GM21723 (cell line): ENCODE measurements around the gene APOM.

Experiments used
- ATAC-seq: cut with Tn5 transposase; IDR thresholded peaks from one replicate; pipeline ENCODE4 v1.9.1; 2021; ENCODE audit warnings: mild to moderate bottlenecking, moderate library complexity; ENCODE audit not compliant: unreplicated experiment

The APOM gene

DNA sequence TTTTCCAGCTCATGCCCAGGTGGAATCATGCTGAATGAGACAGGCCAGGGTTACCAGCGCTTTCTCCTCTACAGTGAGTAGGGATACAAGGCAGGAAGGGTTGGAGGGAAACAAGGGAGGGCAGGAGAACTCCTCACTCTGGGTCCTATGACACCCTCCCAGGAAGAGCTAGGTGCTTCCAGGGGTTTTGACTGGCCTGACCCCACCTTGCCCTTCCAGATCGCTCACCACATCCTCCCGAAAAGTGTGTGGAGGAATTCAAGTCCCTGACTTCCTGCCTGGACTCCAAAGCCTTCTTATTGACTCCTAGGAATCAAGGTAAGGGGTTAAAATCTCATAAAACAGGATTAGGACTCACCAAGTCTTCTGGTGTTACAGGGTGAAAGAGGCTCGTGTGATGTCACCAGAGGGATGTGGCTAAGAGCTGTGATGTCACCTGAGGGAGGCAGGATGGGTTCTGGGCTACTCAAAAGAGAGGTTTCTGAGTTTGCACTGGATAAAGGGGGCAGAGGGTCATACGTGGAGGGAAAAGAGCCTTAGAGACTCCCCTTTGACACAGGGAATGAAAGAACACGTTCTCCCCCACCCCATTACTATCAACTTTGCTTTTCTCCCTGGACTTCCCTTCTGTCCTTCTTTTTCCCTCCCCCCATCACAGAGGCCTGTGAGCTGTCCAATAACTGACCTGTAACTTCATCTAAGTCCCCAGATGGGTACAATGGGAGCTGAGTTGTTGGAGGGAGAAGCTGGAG, 1.9 kb downstream of the APOM start:
- ATAC-seq, result no peak

DNA sequence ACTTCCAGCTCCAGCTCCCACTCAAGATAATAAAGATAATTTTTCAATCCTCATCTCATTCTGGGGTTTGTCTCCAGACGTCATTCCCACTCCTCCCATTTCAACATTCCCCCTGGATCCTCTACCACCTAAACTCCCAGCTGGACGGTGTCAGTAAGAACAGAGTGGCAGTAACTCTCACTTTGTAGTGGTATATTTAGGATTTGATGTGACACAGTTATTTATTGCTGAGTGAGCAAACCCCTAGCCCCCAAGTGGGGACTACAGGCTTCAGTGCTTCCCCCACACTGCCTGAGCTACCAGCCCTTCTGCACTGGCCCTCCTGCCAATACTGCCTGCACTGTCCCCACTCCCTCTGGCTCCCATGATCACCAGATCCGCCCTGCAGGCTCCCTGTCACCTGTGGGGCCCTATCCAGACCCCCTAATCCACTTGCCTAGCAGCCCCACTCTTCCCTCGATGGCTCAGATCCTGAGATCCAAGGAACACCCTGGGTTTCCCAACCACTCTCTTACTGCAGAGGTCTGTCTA, 2.5 kb downstream of the APOM start:
- ATAC-seq, result no peak

DNA sequence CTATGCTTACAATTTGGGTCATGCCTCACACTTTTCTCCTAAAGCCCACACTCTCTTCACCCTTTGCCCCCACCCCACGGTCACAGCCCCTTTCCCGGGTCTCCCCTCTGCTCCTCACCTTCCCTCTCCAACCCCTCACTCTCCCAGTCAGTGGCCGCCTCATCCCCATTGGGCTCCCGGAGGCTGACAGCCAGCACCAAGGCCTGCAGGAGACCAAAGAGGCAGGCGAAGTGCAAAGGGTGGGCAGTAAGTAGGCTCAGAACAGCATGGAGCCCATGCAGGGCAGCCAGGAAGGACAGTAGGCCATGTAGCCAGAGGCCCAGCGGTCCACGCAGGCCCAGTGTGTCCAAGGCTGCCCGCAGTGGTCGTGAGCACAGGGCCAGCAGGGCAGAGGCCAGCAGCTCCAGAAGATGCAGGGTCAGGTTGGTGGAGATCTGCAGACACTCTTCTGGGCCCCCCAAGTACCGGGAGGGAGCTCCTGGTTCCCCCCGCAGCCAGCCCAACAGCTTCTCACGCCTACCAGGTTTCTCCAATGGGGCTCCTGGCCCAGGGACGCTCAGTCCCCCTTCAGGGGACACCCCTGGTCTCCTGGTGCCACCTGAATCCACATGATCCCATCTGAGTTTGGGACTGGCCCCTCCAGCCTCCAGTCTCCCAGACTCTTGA, 3.4 kb downstream of the APOM start:
- no peak for ATAC-seq

DNA sequence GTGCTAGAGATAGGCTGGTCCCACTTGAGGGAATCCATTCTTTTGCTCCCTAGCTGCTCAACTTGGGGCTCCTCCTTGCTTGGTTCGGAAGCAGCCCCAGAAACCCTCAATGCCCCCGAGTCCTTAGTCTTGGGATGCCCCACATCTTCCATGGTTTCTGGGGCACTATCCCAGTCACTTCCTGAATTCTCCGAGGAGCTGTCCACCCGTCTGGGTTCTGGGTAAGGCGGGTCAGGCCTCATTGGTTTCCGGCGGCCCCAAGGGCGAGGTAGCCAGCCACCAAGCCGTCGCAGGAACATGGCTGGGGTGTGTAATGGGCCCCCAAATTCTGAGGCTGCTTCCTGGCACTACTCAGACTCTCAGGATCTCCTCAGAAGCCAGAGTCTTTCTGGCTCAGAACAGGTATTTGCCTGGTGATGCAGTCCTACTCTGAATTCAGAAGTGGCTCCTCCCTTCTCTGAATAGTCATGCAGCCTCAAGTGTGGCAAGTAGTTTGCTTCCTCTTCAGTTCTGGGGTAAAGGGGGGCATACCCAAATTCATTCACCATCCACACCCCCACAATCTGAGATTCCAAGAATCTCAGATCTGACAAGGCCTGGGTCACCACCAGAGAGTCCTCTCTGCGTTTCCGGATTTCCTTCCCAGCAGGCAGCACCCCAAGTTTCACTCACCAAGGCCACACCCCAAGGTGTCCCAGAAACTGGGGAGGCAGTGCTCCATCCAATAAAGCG, 4.1 kb downstream of the APOM start:
- no peak for ATAC-seq

DNA sequence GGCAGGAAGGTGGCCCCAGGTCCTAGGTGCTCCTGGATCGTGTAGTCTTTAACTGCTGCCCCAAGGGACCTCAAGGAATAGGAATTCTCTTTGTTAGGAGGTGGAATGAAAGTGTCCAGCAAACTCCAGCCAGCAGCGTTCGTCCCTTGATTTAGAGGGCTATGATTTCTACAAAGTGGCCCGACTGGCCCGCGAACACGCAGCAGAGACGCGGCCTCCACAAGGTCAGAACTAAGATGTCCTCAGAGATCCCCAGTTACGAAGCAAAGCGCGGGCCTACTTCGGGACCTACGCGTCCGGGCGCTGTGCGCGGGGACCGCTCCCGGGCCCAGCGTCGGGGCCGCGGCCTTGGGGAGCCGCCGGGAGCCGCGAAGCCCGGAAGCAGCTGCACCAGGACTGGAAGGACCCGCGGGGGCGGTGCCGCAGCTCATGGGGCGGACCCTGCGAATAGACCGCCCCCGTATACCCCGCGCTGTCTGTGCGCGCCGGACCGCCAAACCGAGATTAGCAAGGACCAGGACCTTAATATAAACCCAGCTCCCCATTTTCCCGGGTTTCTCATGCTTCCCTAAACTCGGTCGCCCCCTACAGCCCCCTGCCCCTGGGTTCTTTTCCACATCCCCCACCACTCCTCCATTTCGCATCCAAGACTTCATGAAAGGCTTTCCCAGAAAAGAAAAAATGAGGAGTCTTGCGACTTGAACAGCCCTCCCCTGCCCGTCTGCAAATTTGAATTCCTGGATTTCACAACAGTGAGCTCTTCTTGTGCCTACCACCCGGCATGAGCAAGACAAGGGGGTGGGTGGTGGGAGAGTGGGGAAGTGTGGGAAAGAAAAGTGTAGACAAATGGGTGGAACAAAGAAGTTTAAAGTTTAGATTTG, 4.9 kb downstream of the APOM start, which contains the start of gene C6orf47:
Gene C6orf47, minus strand, starts transcription at position 398 of the 881 bp plus-strand sequence. CDS start 831 bp downstream, outside the sequence.
- peak; percentile 50 for ATAC-seq

DNA sequence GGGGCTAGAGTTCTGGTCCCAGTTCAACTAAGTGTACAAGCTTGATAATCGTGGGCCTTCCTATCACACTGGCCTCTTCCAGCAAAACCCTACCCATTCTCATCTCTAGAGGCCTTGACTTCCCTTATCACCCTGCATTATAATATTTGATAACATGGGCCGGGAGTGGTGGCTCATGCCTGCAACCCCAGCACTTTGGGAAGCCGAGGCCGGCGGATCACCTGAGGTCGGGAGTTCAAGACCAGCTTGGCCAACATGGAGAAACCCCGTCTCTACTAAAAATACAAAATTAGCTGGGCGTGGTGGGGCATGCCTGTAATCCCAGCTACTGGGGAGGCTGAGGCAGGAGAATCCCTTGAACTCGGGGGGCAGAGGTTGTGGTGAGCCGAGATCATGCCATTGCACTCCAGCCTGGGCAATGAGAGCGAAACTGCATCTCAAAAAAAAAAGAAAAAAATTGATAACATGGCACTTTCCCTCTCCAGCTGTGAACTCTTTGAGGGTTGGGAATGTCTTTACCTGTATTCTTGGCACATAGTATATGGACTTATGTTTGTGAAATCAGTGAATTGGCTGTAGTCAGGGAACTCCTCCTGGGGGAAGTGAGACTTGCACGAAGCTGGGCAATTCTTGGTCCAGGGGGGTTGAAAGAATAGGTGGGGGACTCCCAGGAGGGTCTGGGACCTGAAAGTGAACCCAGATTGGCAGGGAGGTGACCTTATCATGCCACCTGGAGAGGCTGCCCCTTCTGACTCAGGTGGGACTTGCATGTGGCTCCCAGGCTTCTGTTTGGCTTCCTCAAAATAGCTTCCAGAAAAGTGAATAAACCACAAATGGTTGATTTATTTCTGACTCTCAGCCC, 5.8 kb downstream of the APOM start:
- ATAC-seq, result no peak

DNA sequence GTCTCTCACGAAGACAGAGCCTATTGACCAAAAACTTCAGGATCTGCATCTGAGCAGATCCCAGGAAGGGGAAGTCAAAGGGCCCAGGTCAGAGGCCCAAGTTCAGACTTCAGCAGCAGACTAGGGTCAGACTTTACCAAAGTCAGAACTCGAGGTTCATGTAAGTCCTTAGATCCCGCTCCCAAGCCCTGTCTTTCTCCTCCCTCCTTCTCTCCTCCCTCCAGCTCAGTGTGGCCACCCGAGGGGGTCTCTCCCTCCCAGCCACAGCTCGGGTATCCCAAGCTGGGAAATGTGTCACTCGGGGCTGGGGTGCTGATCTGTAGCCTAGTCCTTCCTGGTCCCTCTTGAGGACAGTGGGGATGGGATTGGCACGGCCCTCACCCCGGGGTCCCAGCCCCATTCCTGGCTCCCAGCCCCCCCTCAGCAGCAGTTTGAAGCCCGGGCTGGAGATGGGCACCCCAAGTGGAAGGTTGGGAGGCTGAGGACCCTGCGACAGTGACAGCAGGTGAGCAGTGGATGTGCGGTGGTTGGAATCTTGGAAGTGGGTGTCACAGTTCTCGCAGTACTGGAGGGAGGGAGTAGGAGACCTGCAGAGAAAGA, 6.5 kb downstream of the APOM start:
- no peak for ATAC-seq

DNA sequence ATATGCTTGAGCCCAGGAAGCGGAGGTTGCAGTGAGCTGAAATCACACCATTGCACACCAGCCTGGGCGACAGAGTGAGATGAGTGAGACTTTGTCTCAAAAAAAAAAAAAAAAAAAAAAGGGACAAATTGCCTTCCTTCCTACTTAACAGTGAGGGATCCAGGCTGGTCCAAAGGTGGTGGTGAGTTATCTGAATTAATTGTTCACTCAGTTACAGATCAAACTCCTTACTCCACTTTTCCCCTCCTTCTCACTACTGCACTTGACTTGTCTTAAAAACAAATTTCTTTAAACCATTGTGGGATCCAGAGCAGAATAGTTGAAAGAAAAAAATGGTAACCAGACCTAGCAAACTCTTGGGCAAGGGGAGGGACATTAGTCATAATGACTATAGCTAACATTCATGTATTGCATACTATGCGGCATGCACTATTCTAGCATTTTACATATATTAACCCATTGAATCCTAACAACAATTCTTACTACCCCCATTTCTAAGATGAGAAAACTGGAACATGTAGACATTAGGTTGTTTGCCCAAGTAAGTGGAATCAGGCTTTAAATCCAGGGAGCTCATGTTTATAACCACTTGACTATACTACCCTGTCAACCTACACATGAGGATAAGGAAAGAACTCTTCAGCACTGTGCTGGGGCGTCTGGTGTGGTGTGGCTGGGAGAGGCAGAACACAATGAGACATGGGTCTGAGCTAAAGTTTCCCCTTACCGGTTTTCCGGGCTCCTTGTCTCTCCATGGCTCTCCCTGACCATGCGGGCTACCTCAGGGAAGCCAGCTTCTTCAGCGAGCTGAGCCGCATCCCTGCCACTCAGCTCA, 7.6 kb downstream of the APOM start:
- ATAC-seq, result no peak

DNA sequence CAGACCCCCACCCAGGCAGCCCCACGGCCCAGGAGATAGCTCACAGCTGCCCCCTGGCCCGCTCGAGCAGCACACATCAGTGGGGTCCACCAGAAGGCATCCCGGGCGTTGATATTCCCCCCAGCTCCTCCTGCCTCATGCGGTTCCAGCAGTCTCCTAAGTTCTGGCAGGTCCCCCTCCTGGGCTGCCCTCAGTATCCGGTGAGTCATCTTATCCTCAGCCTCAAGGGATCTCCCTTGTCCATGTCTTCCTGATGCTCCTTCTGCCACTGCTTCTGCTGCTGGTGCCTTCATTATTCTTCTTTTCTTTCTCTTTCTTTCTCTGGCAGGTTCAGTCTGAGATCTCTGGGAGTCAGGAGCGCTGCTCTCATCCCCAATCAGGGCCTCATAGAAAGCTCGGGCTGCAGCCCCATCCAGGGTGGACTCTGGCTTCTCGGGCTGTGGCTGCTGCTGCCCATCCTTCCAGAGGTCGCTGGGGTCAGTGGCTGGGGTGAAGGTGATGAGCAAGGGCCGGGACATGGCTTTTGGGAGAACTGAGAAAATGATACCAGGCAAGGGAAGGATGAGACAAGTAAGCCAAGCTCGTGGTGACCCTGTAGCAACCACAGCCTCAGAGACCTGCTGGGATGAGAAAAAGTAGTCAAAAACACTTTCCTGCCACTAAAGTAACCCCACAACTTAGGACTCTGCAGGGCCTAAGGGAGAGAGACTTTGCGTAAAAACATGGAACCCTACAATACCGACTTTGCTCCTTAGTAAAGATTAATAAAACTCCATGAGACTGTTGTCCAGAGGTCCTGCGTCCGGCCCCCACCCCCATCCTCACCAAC, 8.5 kb downstream of the APOM start:
- no peak for ATAC-seq

DNA sequence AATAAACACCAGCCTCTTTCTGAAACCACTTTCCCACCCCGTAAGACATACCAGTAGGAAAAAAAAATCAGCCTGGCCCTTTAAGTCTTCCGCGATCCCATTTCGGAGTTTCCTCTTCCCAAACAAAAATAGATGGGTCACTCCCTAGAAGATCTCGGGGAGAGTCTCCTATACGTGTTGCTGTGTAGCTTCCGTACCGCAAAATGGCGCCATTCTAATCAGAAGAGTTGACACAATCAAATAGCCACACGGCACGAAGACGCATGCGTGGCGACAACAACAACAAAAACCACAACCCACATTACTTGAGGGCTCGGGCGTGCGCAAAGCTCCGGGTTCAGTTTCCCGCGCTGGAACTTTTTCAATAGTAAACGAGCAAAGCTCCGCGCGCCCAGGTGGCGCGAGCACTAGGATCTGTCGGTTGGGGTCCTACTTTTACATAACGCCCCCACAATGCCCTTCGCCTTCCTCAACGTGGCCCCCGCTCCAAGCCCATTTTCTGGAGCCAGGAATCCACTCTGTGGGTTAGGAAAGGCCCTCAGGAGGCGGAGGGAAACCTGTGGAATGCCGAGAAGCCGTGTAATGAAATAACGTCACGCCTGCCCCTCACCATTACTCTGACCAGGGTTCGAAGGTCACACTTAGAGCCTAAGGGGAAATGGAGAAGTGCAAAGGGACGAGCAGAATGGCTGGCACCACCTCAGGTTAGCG, 9.3 kb downstream of the APOM start, which contains the start of gene GPANK1:
Gene GPANK1, minus strand, starts transcription at position 208 of the 711 bp plus-strand sequence. CDS start 519 bp downstream, outside the sequence.
- peak; percentile 39 for ATAC-seq

DNA sequence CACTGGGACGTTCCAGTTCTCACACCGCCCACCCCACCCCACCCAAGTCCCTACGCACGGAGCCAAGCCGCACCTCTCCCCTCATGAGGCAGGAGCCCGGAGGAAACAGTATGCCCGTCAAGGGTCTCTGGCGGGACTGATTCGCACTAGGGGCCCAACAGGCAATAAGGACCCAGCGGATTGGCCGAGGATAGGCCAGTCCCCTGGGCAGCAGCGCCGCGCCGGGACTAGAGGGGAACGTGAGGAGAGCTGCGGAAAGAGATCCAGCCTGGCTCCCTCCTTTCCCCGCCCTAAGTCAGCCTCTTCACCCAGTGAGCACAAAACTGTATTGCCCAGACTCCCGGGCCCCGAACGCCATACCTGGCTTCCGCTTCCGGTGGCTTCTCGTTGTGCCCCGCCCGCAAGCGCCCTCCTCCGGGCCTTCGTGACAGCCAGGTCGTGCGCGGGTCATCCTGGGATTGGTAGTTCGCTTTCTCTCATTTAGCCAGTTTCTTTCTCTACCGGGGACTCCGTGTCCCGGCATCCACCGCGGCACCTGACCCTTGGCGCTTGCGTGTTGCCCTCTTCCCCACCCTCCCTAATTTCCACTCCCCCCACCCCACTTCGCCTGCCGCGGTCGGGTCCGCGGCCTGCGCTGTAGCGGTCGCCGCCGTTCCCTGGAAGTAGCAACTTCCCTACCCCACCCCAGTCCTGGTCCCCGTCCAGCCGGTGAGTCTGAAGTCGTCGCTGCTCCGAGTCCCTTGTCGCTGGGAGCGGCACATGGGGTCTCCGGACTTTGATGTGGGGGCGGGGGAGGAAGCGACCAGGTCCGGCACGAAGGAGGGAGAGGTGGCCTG, 10.0 kb downstream of the APOM start, which contains the start of gene CSNK2B:
Gene CSNK2B, plus strand, starts transcription at position 580 of the 836 bp plus-strand sequence. CDS start 752 bp downstream, outside the sequence.
- ATAC-seq, result peak; percentile 76

DNA sequence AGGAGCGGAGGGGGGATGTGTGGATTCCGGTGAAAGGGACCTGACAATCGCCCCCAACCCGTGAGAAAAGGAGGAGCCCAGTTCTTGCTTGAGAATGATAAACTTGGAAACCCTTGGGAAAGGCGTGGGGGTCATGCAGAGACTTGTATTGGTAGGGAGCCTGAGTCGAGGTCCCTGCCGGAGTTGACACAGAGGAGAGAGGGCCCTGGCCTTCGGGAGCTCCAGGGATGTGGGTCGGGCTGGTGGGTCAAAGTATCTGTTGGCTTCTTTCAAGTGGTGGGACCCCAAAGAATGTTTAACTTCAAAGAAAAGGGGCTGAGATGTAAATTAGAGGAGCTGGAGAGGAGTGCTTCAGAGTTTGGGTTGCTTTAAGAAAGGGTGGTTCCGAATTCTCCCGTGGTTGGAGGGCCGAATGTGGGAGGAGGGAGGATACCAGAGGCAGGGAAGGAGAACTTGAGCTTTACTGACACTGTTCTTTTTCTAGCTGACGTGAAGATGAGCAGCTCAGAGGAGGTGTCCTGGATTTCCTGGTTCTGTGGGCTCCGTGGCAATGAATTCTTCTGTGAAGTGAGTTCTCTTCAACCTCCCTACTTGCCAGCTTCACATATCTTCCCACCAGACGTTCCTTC, 10.8 kb downstream of the APOM start:
- ATAC-seq, result no peak

DNA sequence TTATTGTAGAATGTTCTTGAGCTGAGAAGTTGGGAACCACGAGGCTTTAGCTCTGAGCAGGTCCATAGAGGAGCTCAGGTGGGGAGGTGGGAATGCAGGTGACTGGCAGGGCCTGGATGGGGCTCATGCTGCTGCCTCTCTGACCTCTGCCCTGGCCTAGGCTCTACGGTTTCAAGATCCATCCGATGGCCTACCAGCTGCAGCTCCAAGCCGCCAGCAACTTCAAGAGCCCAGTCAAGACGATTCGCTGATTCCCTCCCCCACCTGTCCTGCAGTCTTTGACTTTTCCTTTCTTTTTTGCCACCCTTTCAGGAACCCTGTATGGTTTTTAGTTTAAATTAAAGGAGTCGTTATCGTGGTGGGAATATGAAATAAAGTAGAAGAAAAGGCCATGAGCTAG, 14.0 kb downstream of the APOM start, which contains the start of gene LY6G5B:
Gene LY6G5B, plus strand, starts transcription at position 301 of the 400 bp plus-strand sequence. CDS start 975 bp downstream, outside the sequence.
- ATAC-seq, result no peak

DNA sequence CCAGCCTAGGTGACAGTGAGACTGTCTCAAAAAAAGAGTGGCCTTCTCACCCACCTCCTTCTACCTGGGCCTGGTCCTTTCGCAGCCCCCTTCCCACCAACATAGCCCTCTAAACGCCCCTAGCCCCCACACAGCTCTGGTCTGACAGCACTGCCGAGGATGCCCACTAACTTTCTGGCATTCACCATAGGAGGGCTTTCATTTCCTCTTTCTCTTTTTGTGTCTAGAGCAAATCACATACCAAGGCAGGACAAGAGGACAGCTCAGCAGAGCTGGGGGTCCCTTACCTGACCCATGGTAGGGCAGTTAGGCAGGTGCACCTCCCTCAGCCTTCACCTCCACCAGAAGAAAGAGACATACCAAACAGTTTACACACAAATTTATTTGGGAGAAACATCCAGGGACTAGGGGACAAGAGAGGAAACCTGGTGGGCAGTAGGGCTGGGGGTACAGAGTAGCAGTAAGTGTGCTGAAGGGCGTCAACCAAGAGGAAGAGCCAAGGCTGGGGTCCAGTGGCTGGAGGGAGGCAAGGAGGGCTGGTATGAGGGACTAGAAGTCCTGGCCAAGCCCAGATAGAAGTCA, 20.7 kb downstream of the APOM start:
- no peak for ATAC-seq

DNA sequence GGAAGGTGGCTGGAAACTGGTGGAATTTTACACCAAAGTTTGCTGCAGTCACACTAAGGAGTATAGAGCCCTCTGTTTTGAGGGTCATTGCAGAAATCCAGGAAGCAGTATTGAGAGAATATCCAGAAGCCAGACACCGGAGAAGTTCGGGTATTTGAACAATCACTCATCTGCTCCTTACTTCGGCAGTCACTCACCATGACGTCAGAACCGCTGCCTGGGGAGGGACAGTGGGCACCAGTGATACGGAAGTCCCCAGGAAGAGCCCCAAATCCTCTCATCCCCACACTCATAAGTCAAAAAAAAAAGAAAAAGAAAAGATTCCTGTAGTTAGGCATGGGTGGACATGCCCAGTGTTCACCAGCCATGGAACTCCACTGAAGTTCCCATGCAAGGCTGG, 21.2 kb downstream of the APOM start:
- no peak for ATAC-seq
